BJ (cell line): Measurements from ENCODE around the gene USH1C. TPM values are rescaled to one million over a fixed set of nuclear protein-coding genes. Genes with fewer than 3 reads are reported as not detected.

ENCODE experiments used
- CTCF ChIA-PET: fragments of 350-600 bp; formaldehyde crosslinking; extraction: SDS; loops from one replicate; lab custom pipeline; 2021; ENCODE audit warnings: antibody characterized with exemption, inconsistent platforms; lab: Yijun Ruan, JAX
- POLR2A ChIA-PET: fragments of 300-600 bp; sonication (Branson Sonifier 250); formaldehyde crosslinking; extraction: SDS; loops from one replicate; lab custom pipeline; 2021; ENCODE audit warnings: antibody characterized with exemption; lab: Charles Lee
- DNase-seq: peaks from one replicate; pipeline ENCODE4 v3.0.0-alpha.2; 2011; ENCODE audit warnings: low read depth
- H3K27me3 ChIP-seq: 2 replicates; pipeline ENCODE4 v1.6.0; 2011; ENCODE audit warnings: low read length; ENCODE audit not compliant: control insufficient read depth, insufficient read depth
- H3K36me3 ChIP-seq: 2 replicates; pipeline ENCODE4 v1.5.1; 2011; ENCODE audit warnings: low read length; ENCODE audit not compliant: control insufficient read depth, insufficient read depth
- H3K4me3 ChIP-seq: 2 replicates; pipeline ENCODE4 v1.5.1; 2011; ENCODE audit warnings: low read depth, mild to moderate bottlenecking, control low read depth, low read length
- polyA plus RNA-seq: library from polyadenylated mRNA; depleted of rRNA; stranded (reverse); fragments of >200 nt; gene quantifications from 2 replicates; pipeline ENCODE4 v1.2.3, GENCODE V29; 2011
- TF ChIP-seq, protein P1 (sequence below): IDR thresholded peaks from 2 replicates; pipeline ENCODE4 v1.5.1; 2011; ENCODE audit warnings: low read depth, mild to moderate bottlenecking, control low read depth, inconsistent platforms, low read length, moderate library complexity; ENCODE audit not compliant: insufficient read depth

USH1C gene
- polyA plus RNA-seq, 1 experiment: not detected

DNA sequence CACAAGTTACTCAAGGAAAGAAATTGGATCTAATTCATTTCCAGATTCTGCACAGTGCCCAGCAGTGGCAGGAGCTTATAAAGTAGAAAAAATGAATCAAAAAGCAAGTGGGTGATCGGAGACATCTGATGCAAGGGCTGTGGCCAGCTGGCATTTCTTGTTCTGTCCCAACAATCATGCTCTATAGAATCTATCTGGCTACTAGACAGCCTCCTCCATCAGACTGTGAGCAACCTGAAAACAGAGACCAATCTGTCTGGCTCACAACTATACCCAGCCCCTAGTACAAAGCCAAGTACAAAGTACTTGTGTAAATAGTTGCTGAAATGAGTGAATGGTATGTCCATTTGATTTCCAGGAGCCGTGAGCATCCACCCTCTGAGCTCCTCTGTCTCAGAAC is 11.4 kb downstream of the USH1C start:
- CTCF ChIA-PET: no interaction called here

DNA sequence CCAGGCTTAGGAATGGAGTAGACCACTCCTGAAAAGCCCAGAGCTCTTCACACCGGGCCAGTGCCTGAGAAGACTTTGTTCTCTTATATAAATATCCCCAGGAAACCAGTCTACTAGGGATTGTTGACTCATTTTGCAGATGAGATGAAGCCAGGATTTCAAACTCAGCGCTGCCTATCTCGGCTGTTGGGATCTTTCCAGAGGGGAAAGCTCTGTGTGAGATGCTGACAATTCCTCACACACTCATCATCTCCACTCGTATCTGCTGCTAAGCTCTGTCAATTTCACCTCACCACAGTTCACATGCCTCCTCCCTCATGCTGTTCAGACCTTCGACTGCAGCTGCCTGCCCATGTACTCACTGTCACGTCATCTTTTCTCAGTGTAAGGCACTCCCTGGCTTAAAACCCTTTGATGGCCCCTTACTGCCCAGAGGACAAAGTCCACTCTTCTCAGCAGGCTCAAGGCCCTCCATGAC is 12.5 kb downstream of the USH1C start:
- no peak for DNase-seq
- Histone ChIP-seq H3K27me3 (peaks cover 9% of the 10 kb centered on the region), H3K36me3 (no peaks in the 10 kb centered on the region), H3K4me3 (no peak overlapping the region)
- CTCF ChIA-PET: no interaction called here
- POLR2A ChIA-PET: no interaction called here
- TF ChIP-seq, protein P1, sequence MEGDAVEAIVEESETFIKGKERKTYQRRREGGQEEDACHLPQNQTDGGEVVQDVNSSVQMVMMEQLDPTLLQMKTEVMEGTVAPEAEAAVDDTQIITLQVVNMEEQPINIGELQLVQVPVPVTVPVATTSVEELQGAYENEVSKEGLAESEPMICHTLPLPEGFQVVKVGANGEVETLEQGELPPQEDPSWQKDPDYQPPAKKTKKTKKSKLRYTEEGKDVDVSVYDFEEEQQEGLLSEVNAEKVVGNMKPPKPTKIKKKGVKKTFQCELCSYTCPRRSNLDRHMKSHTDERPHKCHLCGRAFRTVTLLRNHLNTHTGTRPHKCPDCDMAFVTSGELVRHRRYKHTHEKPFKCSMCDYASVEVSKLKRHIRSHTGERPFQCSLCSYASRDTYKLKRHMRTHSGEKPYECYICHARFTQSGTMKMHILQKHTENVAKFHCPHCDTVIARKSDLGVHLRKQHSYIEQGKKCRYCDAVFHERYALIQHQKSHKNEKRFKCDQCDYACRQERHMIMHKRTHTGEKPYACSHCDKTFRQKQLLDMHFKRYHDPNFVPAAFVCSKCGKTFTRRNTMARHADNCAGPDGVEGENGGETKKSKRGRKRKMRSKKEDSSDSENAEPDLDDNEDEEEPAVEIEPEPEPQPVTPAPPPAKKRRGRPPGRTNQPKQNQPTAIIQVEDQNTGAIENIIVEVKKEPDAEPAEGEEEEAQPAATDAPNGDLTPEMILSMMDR: no peak

More for the DNA sequence above, 11.4 kb downstream of the USH1C start:
- no peaks in the 10 kb centered on the region for H3K36me3 ChIP-seq
- peaks cover 10% of the 10 kb centered on the region for H3K27me3 ChIP-seq
- TF ChIP-seq, protein P1: no peak
- POLR2A ChIA-PET: no interaction called here
- no peak overlapping the region for H3K4me3 ChIP-seq
- no peak for DNase-seq

DNA sequence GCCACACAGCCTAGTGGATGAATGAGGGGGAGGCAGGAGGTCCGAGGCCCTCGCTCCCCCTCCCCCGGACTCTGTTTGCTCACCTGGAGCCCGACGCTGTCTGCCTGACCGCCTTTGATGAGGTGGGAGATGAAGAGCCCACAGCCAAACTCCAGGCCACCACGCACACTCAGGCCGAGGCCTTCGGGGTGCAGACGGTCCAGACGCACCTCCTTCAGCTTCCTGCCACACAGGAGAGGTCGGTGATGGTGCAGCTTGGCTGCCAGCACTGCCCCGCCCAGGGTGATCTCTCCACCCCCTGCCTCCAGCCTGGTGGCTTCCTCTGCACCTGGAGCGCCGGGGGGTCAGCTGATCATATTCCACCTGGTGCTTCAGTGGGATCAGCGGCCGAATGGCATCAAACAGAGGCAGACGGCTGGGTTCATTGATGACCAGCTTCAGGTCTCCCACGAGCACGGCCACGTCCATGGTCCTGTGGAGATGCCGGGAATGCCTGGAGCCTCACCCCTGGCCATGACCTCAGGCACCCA is 13.1 kb downstream of the USH1C start:
- no peak for DNase-seq
- ChIA-PET CTCF (no interaction called here), POLR2A (no interaction called here)
- Histone ChIP-seq H3K27me3 (peaks cover 8% of the 10 kb centered on the region), H3K36me3 (no peaks in the 10 kb centered on the region), H3K4me3 (no peak overlapping the region)
- TF ChIP-seq, protein P1: no peak

DNA sequence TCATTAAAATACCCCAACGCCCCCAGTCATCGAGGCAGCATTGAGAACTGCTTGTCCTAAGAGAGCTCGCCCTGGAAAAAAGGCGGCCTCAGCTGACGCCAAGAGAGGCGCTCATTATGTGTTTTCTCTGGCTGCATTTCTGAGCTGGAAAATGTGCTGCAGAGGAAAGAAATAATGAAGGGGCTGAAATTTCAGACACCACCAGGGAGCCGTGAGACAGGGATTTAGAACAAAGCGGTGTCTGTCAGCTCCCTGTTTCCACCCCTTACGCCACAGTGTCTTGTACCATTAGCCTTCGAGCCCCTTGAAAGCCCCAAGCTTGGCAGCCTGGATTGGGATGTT is 14.4 kb downstream of the USH1C start:
- TF ChIP-seq, protein P1: no peak
- H3K27me3 ChIP-seq: peaks cover 7% of the 10 kb centered on the region
- CTCF ChIA-PET: interaction anchor here (0.6 to 1.5 kb wide), 4 partner anchors 22 to 320 kb away, joined by 3 to 5 read pairs (median 3); no protein-coding TSS in a partner anchor
- POLR2A ChIA-PET: no interaction called here
- H3K36me3 ChIP-seq: no peaks in the 10 kb centered on the region
- no peak for DNase-seq
- H3K4me3 ChIP-seq: no peak overlapping the region

DNA sequence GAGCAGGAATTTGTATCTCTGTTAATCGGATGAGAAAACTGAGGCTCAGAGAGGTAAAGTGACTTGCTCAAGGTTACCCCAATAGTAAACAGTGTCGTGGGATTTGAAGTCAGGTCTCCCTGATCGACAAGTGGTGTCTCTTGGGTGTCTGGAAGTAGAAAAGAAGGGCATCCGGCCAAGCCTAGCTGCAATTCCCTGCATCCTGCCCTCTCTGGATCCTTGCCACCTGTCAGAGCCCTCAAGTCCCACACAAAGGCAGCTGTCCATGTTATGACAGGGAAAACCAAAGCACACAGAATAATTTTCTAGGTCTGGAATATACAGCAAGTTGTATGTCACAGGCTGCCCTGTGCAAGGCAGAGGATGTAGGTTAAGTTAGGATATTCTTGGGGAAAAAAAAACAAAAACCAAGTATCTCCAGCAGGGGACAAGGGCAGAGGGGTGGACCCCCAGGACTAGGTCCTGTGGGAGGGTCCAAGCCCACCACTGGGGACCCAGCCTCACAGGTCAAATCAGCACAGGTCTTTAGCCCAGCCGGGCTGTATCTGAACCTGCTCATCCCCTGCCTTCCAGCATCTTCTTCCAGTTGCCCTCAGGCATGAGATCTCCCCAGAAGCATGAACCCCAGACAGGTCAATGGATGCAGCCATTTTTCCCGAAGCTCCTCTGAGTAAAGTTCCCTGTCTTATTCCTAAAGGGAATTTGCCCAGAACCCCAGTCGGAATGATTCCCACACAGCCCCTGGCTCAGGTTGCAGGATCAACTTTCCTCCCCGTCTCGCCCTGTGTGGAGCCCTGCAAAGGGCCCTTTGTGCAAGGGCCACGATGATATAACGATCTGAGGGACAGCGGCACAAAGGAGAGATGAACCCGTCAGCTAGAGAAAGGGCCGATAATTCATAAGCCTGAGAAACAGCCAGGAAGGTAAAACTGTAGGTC is 15.0 kb downstream of the USH1C start:
- POLR2A ChIA-PET: no interaction called here
- CTCF ChIA-PET: interaction anchor here (0.7 to 2.4 kb wide), 7 partner anchors 11 to 709 kb away, joined by 3 to 21 read pairs (median 5); no protein-coding TSS in a partner anchor
- TF ChIP-seq, protein P1: no peak
- DNase-seq: no peak
- peaks cover 7% of the 10 kb centered on the region for H3K27me3 ChIP-seq
- H3K36me3 ChIP-seq: no peaks in the 10 kb centered on the region
- no peak overlapping the region for H3K4me3 ChIP-seq
